HCT116 (cell line): ENCODE data around the gene SLC39A13. TPM values are rescaled to one million over a fixed set of nuclear protein-coding genes. Genes with fewer than 3 reads are reported as not detected.
A peak's percentile ranks its signal among the peaks of the same experiment; 100 is the strongest.

Experiments
- ATAC-seq: fragments of 200-7000 bp; cut with Tn5 transposase; 2 replicates; pipeline ENCODE4 v1.9.1; 2020; ENCODE audit warnings: mild to moderate bottlenecking, moderate library complexity
- BruUV-seq: library from RNA; stranded (reverse); fragments of 400-500 nt; replicated peaks from 2 replicates; lab custom pipeline; 2021; lab: Mats Ljungman, UMichigan
- CTCF ChIA-PET: fragments of 300-600 bp; sonication (Branson Sonifier 250); formaldehyde crosslinking; loops from one replicate; lab custom pipeline; 2021; ENCODE audit warnings: antibody characterized with exemption; lab: Charles Lee
- POLR2A ChIA-PET: fragments of 300-600, 350-600 bp; sonication (Branson Sonifier 250); formaldehyde crosslinking; loops from one replicate; lab custom pipeline; 2021; ENCODE audit warnings: antibody characterized with exemption; lab: Charles Lee
- RAD21 ChIA-PET, 2 experiments: fragments of 300-600 bp; sonication (Branson Sonifier 250); formaldehyde crosslinking; loops; one replicate each; lab custom pipeline; 2023; ENCODE audit warnings: low total read pairs in 2 of 2; ENCODE audit not compliant: uncharacterized antibody in 2 of 2, unreplicated experiment in 2 of 2, low non-redundant PET in 1 of 2; lab: Charles Lee
- DNase-seq: peaks from one replicate; pipeline ENCODE4 v3.0.0-alpha.2; 2010; ENCODE audit warnings: low read depth, low spot score
- H2AFZ ChIP-seq: fragments of 200-600 bp; shearing (Covaris generic), sonication (generic); 2 replicates; pipeline ENCODE4 v1.6.1; 2017; ENCODE audit warnings: low read depth, mixed run types, mixed read lengths, antibody characterized with exemption, low read length; ENCODE audit not compliant: poor library complexity, severe bottlenecking
- H3K27ac ChIP-seq: 2 replicates; pipeline ENCODE4 v1.5.1; 2012; ENCODE audit warnings: low read depth, low read length
- H3K27me3 ChIP-seq: fragments of 200-600 bp; sonication (generic); 2 replicates; pipeline ENCODE4 v1.6.1; 2016; ENCODE audit warnings: mixed run types, low read length, mixed read lengths; ENCODE audit not compliant: insufficient read depth
- H3K36me3 ChIP-seq, 2 experiments: fragments of 200-500 bp in 1 of 2; fragments of 200-600 bp in 1 of 2; sonication (Bioruptor generic) in 1 of 2; sonication (generic) in 1 of 2; 2 replicates each; pipeline versions ENCODE4 v1.5.1 to v1.6.1; 2014 to 2016; ENCODE audit warnings: low read length in 2 of 2, inconsistent platforms in 1 of 2, mixed read lengths in 1 of 2, mixed run types in 1 of 2; ENCODE audit not compliant: insufficient read depth in 2 of 2, control insufficient read depth in 1 of 2
- H3K4me1 ChIP-seq, 2 experiments: fragments of 200-600 bp in 1 of 2; sonication (generic) in 1 of 2; 2 replicates each; pipeline versions ENCODE4 v1.5.1 to v1.6.1; 2012 to 2017; ENCODE audit warnings: low read length in 2 of 2, inconsistent platforms in 1 of 2, mild to moderate bottlenecking in 1 of 2, mixed read lengths in 1 of 2, mixed run types in 1 of 2, moderate library complexity in 1 of 2; ENCODE audit not compliant: insufficient read depth in 2 of 2, control insufficient read depth in 1 of 2
- H3K4me2 ChIP-seq: fragments of 200-600 bp; sonication (generic); 2 replicates; pipeline ENCODE4 v1.6.1; 2017; ENCODE audit warnings: mixed run types, low read length, mixed read lengths
- H3K4me3 ChIP-seq, 2 experiments: fragments of 200-600 bp in 1 of 2; sonication (generic) in 1 of 2; replicated peaks in 1 of 2; 2 replicates each; pipeline ENCODE4 v1.5.1; 2011 to 2016; ENCODE audit warnings: low read length in 2 of 2, control low read depth in 1 of 2, low read depth in 1 of 2, mild to moderate bottlenecking in 1 of 2, mixed read lengths in 1 of 2, mixed run types in 1 of 2
- H3K79me2 ChIP-seq: fragments of 200-600 bp; sonication (generic); 2 replicates; pipeline ENCODE4 v1.6.1; 2017; ENCODE audit warnings: mild to moderate bottlenecking, mixed run types, low read length, moderate library complexity, mixed read lengths; ENCODE audit not compliant: insufficient read depth
- H3K9ac ChIP-seq: fragments of 200-600 bp; sonication (generic); 2 replicates; pipeline ENCODE4 v1.6.1; 2016; ENCODE audit warnings: low read length, mixed read lengths
- H3K9me2 ChIP-seq: fragments of 200-600 bp; sonication (generic), shearing (Covaris generic); 2 replicates; pipeline ENCODE4 v1.6.1; 2017; ENCODE audit warnings: mixed run types, mild to moderate bottlenecking, moderate library complexity; ENCODE audit not compliant: insufficient read depth
- H3K9me3 ChIP-seq, 2 experiments: fragments of 200-500 bp in 1 of 2; fragments of 200-600 bp in 1 of 2; sonication (Bioruptor generic) in 1 of 2; sonication (generic) in 1 of 2; 2 replicates each; pipeline ENCODE4 v1.6.1; 2014 to 2017; ENCODE audit warnings: low read length in 2 of 2, mixed read lengths in 2 of 2, inconsistent platforms in 1 of 2, low read depth in 1 of 2, mild to moderate bottlenecking in 1 of 2, mixed run types in 1 of 2, moderate library complexity in 1 of 2; ENCODE audit not compliant: control insufficient read depth in 1 of 2, insufficient read depth in 1 of 2
- H4K20me1 ChIP-seq: fragments of 200-600 bp; sonication (generic), shearing (Covaris generic); 2 replicates; pipeline ENCODE4 v1.6.1; 2017; ENCODE audit warnings: mixed run types, mild to moderate bottlenecking, moderate library complexity; ENCODE audit not compliant: insufficient read depth
- ATF3 ChIP-seq: IDR thresholded peaks from 2 replicates; pipeline ENCODE4 v1.6.1; 2012
- CBX3 ChIP-seq: IDR thresholded peaks from 2 replicates; pipeline ENCODE4 v1.6.1; 2012; ENCODE audit warnings: low read depth
- ELF1 ChIP-seq: IDR thresholded peaks from 2 replicates; pipeline ENCODE4 v1.6.1; 2012; ENCODE audit warnings: low read depth, borderline replicate concordance
- EZH2phosphoT487 ChIP-seq: fragments of 200-600 bp; IDR thresholded peaks from 2 replicates; pipeline ENCODE4 v1.6.1; 2018; ENCODE audit warnings: antibody characterized with exemption, borderline replicate concordance
- MAX ChIP-seq: IDR thresholded peaks from 2 replicates; pipeline ENCODE4 v1.6.1; 2012
- SIN3A ChIP-seq: IDR thresholded peaks from 2 replicates; pipeline ENCODE4 v1.6.1; 2012; ENCODE audit warnings: low read depth
- SP1 ChIP-seq: IDR thresholded peaks from 2 replicates; pipeline ENCODE4 v1.6.1; 2012; ENCODE audit warnings: low read depth
- SRF ChIP-seq: IDR thresholded peaks from 2 replicates; pipeline ENCODE4 v1.6.1; 2012; ENCODE audit warnings: low read depth
- TCF7L2 ChIP-seq: IDR thresholded peaks from 2 replicates; pipeline ENCODE4 v1.7.0; 2011; ENCODE audit warnings: borderline replicate concordance, inconsistent platforms; ENCODE audit not compliant: insufficient read depth, insufficient read length; ENCODE audit errors: extremely low read depth
- ZNF274 ChIP-seq: fragments of 200-500 bp; sonication (Bioruptor generic); IDR thresholded peaks from 2 replicates; pipeline ENCODE4 v1.6.1; 2014; ENCODE audit warnings: mild to moderate bottlenecking, low read depth, low read length, inconsistent platforms
- intact Hi-C: fragments of 100-400 bp; cut with micrococcal nuclease; formaldehyde crosslinking; loops from 2 replicates; pipeline ENCODE4 v1.10.0; 2022
- total RNA-seq: library from RNA; stranded (reverse); gene quantifications from one replicate; pipeline ENCODE4 v1.2.1, GENCODE V29; 2021; ENCODE audit not compliant: unreplicated experiment
- TF ChIP-seq, protein P1 (sequence below): IDR thresholded peaks from 2 replicates; pipeline ENCODE4 v1.6.1; 2011; ENCODE audit warnings: mild to moderate bottlenecking, low read length, moderate library complexity; ENCODE audit not compliant: insufficient replicate concordance; ENCODE audit errors: extremely low read depth
- TF ChIP-seq, protein P2 (sequence below): IDR thresholded peaks from 2 replicates; pipeline ENCODE4 v1.6.1; 2012; ENCODE audit warnings: low read depth

SLC39A13 gene
- total RNA-seq, 1 experiment from 2014 or later, result 23.9 TPM

DNA sequence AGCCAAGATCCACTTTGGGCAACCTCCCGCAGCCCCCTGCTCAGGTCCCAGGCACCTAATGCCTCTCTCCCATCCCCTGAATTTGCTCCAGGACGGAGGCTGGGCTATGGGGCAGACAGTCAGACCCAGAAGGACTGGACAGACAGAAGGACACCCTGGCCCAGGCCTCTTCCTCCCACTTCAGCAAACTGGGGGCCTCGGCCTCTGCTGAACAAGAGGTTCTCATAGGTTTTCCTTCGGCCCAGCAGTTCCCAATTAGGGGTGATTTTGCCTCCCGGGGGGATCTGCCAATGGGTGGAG is 33.7 kb upstream of the SLC39A13 start:
- H3K36me3 ChIP-seq, result no peaks in the 10 kb centered on the region
- ChIA-PET RAD21 (no interaction called here), CTCF (interaction anchor here (0.6 to 1.3 kb wide), 16 partner anchors 10 to 480 kb away, joined by 3 to 9 read pairs (median 5); partner anchors contain the start of gene PSMC3), POLR2A (interaction anchor here (1.2 kb wide), 1 partner anchor 33 kb away, joined by 5 read pairs; the partner anchor contains the start of gene SLC39A13)
- TF ChIP-seq, protein P1, sequence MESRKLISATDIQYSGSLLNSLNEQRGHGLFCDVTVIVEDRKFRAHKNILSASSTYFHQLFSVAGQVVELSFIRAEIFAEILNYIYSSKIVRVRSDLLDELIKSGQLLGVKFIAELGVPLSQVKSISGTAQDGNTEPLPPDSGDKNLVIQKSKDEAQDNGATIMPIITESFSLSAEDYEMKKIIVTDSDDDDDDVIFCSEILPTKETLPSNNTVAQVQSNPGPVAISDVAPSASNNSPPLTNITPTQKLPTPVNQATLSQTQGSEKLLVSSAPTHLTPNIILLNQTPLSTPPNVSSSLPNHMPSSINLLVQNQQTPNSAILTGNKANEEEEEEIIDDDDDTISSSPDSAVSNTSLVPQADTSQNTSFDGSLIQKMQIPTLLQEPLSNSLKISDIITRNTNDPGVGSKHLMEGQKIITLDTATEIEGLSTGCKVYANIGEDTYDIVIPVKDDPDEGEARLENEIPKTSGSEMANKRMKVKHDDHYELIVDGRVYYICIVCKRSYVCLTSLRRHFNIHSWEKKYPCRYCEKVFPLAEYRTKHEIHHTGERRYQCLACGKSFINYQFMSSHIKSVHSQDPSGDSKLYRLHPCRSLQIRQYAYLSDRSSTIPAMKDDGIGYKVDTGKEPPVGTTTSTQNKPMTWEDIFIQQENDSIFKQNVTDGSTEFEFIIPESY, result no peak
- no peak for TF ChIP-seq TCF7L2
- TF ChIP-seq CBX3, result no peak
- no peak for DNase-seq
- H3K4me2 ChIP-seq, result peak overlapping the region; percentile 41
- no peak overlapping the region for H2AFZ ChIP-seq
- H3K79me2 ChIP-seq, result no peaks in the 10 kb centered on the region
- no peaks in the 10 kb centered on the region for H3K9me3 ChIP-seq
- BruUV-seq, result no TSS peak
- H3K27me3 ChIP-seq, result no peaks in the 10 kb centered on the region
- ATAC-seq, result no peak
- H4K20me1 ChIP-seq, result no peaks in the 10 kb centered on the region
- intact Hi-C loops, result loop anchor here (1.0 to 5.0 kb wide), 4 partner anchors 34 to 478 kb away; partner anchors contain the start of gene SLC39A13
- peak overlapping the region; percentile 31; the same call in 1 of the 2 replicates for H3K27ac ChIP-seq
- no peak overlapping the region for H3K4me3 ChIP-seq
- peaks cover 11 to 29% of the 10 kb centered on the region in 2 experiments; a peak in 3 of 4 replicates for H3K4me1 ChIP-seq
- H3K9me2 ChIP-seq, result no peaks in the 10 kb centered on the region
- no peak overlapping the region for H3K9ac ChIP-seq

GRCh38 chr11:47375020-47375419 is 33.4 kb upstream of the SLC39A13 start:
- DNase-seq, result no peak
- H3K9me3 ChIP-seq, result no peaks in the 10 kb centered on the region
- intact Hi-C loops, result no loop called here
- no peak for TF ChIP-seq MAX
- no peak for TF ChIP-seq SIN3A
- TF ChIP-seq, protein P2, sequence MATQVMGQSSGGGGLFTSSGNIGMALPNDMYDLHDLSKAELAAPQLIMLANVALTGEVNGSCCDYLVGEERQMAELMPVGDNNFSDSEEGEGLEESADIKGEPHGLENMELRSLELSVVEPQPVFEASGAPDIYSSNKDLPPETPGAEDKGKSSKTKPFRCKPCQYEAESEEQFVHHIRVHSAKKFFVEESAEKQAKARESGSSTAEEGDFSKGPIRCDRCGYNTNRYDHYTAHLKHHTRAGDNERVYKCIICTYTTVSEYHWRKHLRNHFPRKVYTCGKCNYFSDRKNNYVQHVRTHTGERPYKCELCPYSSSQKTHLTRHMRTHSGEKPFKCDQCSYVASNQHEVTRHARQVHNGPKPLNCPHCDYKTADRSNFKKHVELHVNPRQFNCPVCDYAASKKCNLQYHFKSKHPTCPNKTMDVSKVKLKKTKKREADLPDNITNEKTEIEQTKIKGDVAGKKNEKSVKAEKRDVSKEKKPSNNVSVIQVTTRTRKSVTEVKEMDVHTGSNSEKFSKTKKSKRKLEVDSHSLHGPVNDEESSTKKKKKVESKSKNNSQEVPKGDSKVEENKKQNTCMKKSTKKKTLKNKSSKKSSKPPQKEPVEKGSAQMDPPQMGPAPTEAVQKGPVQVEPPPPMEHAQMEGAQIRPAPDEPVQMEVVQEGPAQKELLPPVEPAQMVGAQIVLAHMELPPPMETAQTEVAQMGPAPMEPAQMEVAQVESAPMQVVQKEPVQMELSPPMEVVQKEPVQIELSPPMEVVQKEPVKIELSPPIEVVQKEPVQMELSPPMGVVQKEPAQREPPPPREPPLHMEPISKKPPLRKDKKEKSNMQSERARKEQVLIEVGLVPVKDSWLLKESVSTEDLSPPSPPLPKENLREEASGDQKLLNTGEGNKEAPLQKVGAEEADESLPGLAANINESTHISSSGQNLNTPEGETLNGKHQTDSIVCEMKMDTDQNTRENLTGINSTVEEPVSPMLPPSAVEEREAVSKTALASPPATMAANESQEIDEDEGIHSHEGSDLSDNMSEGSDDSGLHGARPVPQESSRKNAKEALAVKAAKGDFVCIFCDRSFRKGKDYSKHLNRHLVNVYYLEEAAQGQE, result no peak
- no peak for TF ChIP-seq ZNF274
- TF ChIP-seq EZH2phosphoT487, result no peak
- TF ChIP-seq ATF3, result no peak
- no peak for TF ChIP-seq ELF1
- no peak for TF ChIP-seq SP1
- no peak for TF ChIP-seq SRF

More at GRCh38 chr11:47375020-47375419, 33.4 kb upstream of the SLC39A13 start:
- no peaks in the 10 kb centered on the region for H4K20me1 ChIP-seq
- ATAC-seq, result no peak
- POLR2A ChIA-PET, result interaction anchor here (1.2 kb wide), 1 partner anchor 33 kb away, joined by 5 read pairs; the partner anchor contains the start of gene SLC39A13
- H3K4me2 ChIP-seq, result peak overlapping the region; percentile 41; the same call in 1 of the 2 replicates
- no peak overlapping the region for H2AFZ ChIP-seq
- H3K27ac ChIP-seq, result no peak overlapping the region
- RAD21 ChIA-PET, result no interaction called here
- CTCF ChIA-PET, result interaction anchor here (0.9 to 1.3 kb wide), 11 partner anchors 12 to 480 kb away, joined by 3 to 9 read pairs (median 5); no protein-coding TSS in a partner anchor
- H3K4me1 ChIP-seq, result peaks cover 11 to 29% of the 10 kb centered on the region in 2 experiments; a peak in 3 of 4 replicates
- H3K79me2 ChIP-seq, result no peaks in the 10 kb centered on the region
- BruUV-seq, result no TSS peak
- H3K9ac ChIP-seq, result no peak overlapping the region
- H3K4me3 ChIP-seq, result no peak overlapping the region
- H3K9me2 ChIP-seq, result no peaks in the 10 kb centered on the region
- no peaks in the 10 kb centered on the region for H3K27me3 ChIP-seq
- H3K36me3 ChIP-seq, result no peaks in the 10 kb centered on the region
